Loucy (cell line): ENCODE data around the gene SLC39A3.

ENCODE experiments used
- H2AFZ ChIP-seq: fragments of 200-600 bp; sonication (generic); 2 replicates; pipeline ENCODE4 v1.6.0; 2016; ENCODE audit warnings: antibody characterized with exemption, mild to moderate bottlenecking, low read length, moderate library complexity
- H3F3A ChIP-seq: fragments of 200-600 bp; 2 replicates; pipeline ENCODE4 v1.6.0; 2016; ENCODE audit warnings: antibody characterized with exemption, low read depth, mild to moderate bottlenecking
- H3K27me3 ChIP-seq: fragments of 200-600 bp; sonication (generic); 2 replicates; pipeline ENCODE4 v1.6.1; 2014; ENCODE audit warnings: low read length, mild to moderate bottlenecking; ENCODE audit not compliant: insufficient read depth, poor library complexity, severe bottlenecking
- H3K36me3 ChIP-seq: fragments of 200-600 bp; sonication (generic); 2 replicates; pipeline ENCODE4 v1.6.1; 2016; ENCODE audit warnings: low read length; ENCODE audit not compliant: insufficient read depth
- H3K4me1 ChIP-seq: fragments of 200-600 bp; sonication (generic); 2 replicates; pipeline ENCODE4 v1.5.1; 2014; ENCODE audit warnings: low read length, mild to moderate bottlenecking; ENCODE audit not compliant: insufficient read depth, poor library complexity, severe bottlenecking
- H3K4me2 ChIP-seq: fragments of 200-600 bp; sonication (generic); 2 replicates; pipeline ENCODE4 v1.6.0; 2014; ENCODE audit warnings: antibody characterized with exemption, low read length, low read depth, mild to moderate bottlenecking; ENCODE audit not compliant: poor library complexity, severe bottlenecking
- H3K4me3 ChIP-seq: fragments of 200-600 bp; sonication (generic); 2 replicates; pipeline ENCODE4 v1.5.1; 2014; ENCODE audit warnings: low read length, mild to moderate bottlenecking, mixed read lengths; ENCODE audit not compliant: poor library complexity, severe bottlenecking
- H3K79me2 ChIP-seq: fragments of 200-600 bp; sonication (generic); 2 replicates; pipeline ENCODE4 v1.6.1; 2014; ENCODE audit warnings: low read length; ENCODE audit not compliant: insufficient read depth
- H3K9ac ChIP-seq: fragments of 200-600 bp; sonication (generic); 2 replicates; pipeline ENCODE4 v1.6.0; 2014; ENCODE audit warnings: mild to moderate bottlenecking, low read depth, low read length, moderate library complexity; ENCODE audit not compliant: poor library complexity, severe bottlenecking
- H3K9me2 ChIP-seq: fragments of 200-600 bp; sonication (generic); replicated peaks from 2 replicates; pipeline ENCODE4 v1.6.1; 2016; ENCODE audit warnings: low read depth, low read length, mixed read lengths
- H3K9me3 ChIP-seq: fragments of 200-600 bp; sonication (generic); 2 replicates; pipeline ENCODE4 v1.6.1; 2014; ENCODE audit warnings: mild to moderate bottlenecking, antibody characterized with exemption, low read length, low read depth; ENCODE audit not compliant: insufficient read depth
- H4K20me1 ChIP-seq: fragments of 200-600 bp; sonication (generic); 2 replicates; pipeline ENCODE4 v1.6.0; 2014; ENCODE audit warnings: antibody characterized with exemption, low read length, mild to moderate bottlenecking; ENCODE audit not compliant: insufficient read depth, poor library complexity, severe bottlenecking
- CTCF ChIP-seq: fragments of 200-600 bp; sonication (generic); conservative IDR thresholded peaks from 2 replicates; pipeline ENCODE4 v1.5.1; 2014; ENCODE audit warnings: mild to moderate bottlenecking, antibody characterized with exemption, low read length
- EZH2phosphoT487 ChIP-seq: fragments of 200-600 bp; IDR thresholded peaks from 2 replicates; pipeline ENCODE4 v1.6.1; 2018; ENCODE audit warnings: antibody characterized with exemption, mild to moderate bottlenecking, moderate library complexity, borderline replicate concordance

SLC39A3 gene

GRCh38 chr19:2686360-2686759, 53.5 kb downstream of the SLC39A3 start:
- no peak for TF ChIP-seq EZH2phosphoT487
- no peak for TF ChIP-seq CTCF
- H4K20me1 ChIP-seq: no peaks in the 10 kb centered on the region
- no peaks in the 10 kb centered on the region for H3K27me3 ChIP-seq
- no peaks in the 10 kb centered on the region for H3K4me1 ChIP-seq
- no peak overlapping the region for H3K4me3 ChIP-seq
- H3K9ac ChIP-seq: no peak overlapping the region
- H3F3A ChIP-seq: no peaks in the 10 kb centered on the region
- no peak overlapping the region for H3K4me2 ChIP-seq
- no peaks in the 10 kb centered on the region for H3K9me3 ChIP-seq
- H3K9me2 ChIP-seq: no peaks in the 10 kb centered on the region
- no peaks in the 10 kb centered on the region for H3K36me3 ChIP-seq
- no peak overlapping the region for H2AFZ ChIP-seq
- H3K79me2 ChIP-seq: no peaks in the 10 kb centered on the region

- no peaks in the 10 kb centered on the region for H3F3A ChIP-seq
- no peaks in the 10 kb centered on the region for H3K9me3 ChIP-seq
- no peaks in the 10 kb centered on the region for H4K20me1 ChIP-seq
- H3K27me3 ChIP-seq: no peaks in the 10 kb centered on the region
- H3K36me3 ChIP-seq: no peaks in the 10 kb centered on the region
- H3K79me2 ChIP-seq: no peaks in the 10 kb centered on the region
- no peak for TF ChIP-seq CTCF
- no peak overlapping the region for H3K4me3 ChIP-seq
- H3K9ac ChIP-seq: no peak overlapping the region
- H3K4me2 ChIP-seq: no peak overlapping the region
- H2AFZ ChIP-seq: no peak overlapping the region
- no peaks in the 10 kb centered on the region for H3K9me2 ChIP-seq
- no peaks in the 10 kb centered on the region for H3K4me1 ChIP-seq
Observed at GRCh38 chr19:2685204-2685704, 54.6 kb downstream of the SLC39A3 start.

- no peak for TF ChIP-seq EZH2phosphoT487
- no peak for TF ChIP-seq CTCF
- Histone ChIP-seq H3K36me3 (no peaks in the 10 kb centered on the region), H4K20me1 (no peaks in the 10 kb centered on the region), H3K4me1 (no peaks in the 10 kb centered on the region), H3F3A (no peaks in the 10 kb centered on the region), H3K4me3 (no peak overlapping the region), H3K4me2 (no peak overlapping the region), H3K79me2 (no peaks in the 10 kb centered on the region), H3K9me3 (no peaks in the 10 kb centered on the region), H3K9ac (no peak overlapping the region), H3K9me2 (no peaks in the 10 kb centered on the region), H2AFZ (no peak overlapping the region), H3K27me3 (no peaks in the 10 kb centered on the region)
Observed at GRCh38 chr19:2683430-2684003, 56.3 kb downstream of the SLC39A3 start.
